ENCODE data around the gene ZMYND8.
A peak's percentile ranks its signal among the peaks of the same experiment; 100 is the strongest.

Gene ZMYND8

GRCh38 chr20:47365023-47365764 lies 8.7 kb upstream of the ZMYND8 start:
- H3K27me3 ChIP-seq = no peaks in the 10 kb centered on the region
- intact Hi-C loops (cut with DNase I; ENCODE audit: low total_unique reads) = no loop called here
- no peaks in the 10 kb centered on the region for H3K9me3 ChIP-seq
- peaks cover 0 to 28% (median 23%) of the 10 kb centered on the region in 4 donors for H3K4me1 ChIP-seq
- no peak overlapping the region for H3K4me3 ChIP-seq
- TF ChIP-seq, protein P1, sequence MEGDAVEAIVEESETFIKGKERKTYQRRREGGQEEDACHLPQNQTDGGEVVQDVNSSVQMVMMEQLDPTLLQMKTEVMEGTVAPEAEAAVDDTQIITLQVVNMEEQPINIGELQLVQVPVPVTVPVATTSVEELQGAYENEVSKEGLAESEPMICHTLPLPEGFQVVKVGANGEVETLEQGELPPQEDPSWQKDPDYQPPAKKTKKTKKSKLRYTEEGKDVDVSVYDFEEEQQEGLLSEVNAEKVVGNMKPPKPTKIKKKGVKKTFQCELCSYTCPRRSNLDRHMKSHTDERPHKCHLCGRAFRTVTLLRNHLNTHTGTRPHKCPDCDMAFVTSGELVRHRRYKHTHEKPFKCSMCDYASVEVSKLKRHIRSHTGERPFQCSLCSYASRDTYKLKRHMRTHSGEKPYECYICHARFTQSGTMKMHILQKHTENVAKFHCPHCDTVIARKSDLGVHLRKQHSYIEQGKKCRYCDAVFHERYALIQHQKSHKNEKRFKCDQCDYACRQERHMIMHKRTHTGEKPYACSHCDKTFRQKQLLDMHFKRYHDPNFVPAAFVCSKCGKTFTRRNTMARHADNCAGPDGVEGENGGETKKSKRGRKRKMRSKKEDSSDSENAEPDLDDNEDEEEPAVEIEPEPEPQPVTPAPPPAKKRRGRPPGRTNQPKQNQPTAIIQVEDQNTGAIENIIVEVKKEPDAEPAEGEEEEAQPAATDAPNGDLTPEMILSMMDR (IDR thresholded peaks at IDR 0.05) = no peak
- no peaks in the 10 kb centered on the region for H3K36me3 ChIP-seq
- peak overlapping the region in 1 of 2 donors; percentile 38 for H3K27ac ChIP-seq
- DNase-seq = no peak

- H3K4me1 ChIP-seq = peaks cover 9 to 54% (median 49%) of the 10 kb centered on the region in 4 donors
Observed at GRCh38 chr20:47362361-47363219, 6.1 kb upstream of the ZMYND8 start.

GRCh38 chr20:47361057-47361915 lies 4.8 kb upstream of the ZMYND8 start:
- H3K27ac ChIP-seq = peak overlapping the region; percentile 84 to 97
- peak in 1 of 2 donors; percentile 75 for DNase-seq
- H3K9me3 ChIP-seq = no peaks in the 10 kb centered on the region
- TF ChIP-seq, protein P1 (IDR thresholded peaks at IDR 0.05) = no peak
- no peaks in the 10 kb centered on the region for H3K36me3 ChIP-seq
- H3K4me1 ChIP-seq = peaks cover 17 to 67% (median 61%) of the 10 kb centered on the region in 4 donors
- intact Hi-C loops (cut with DNase I; ENCODE audit: low total_unique reads) = no loop called here
- H3K4me3 ChIP-seq = peak overlapping the region; percentile 9 to 37
- no peaks in the 10 kb centered on the region for H3K27me3 ChIP-seq

More at GRCh38 chr20:47362361-47363219, 6.1 kb upstream of the ZMYND8 start:
- no peaks in the 10 kb centered on the region for H3K27me3 ChIP-seq
- no peaks in the 10 kb centered on the region for H3K9me3 ChIP-seq
- intact Hi-C loops (cut with DNase I; ENCODE audit: low total_unique reads) = no loop called here
- H3K27ac ChIP-seq = peak overlapping the region; percentile 84 to 97
- TF ChIP-seq, protein P1 (IDR thresholded peaks at IDR 0.05) = no peak
- H3K36me3 ChIP-seq = no peaks in the 10 kb centered on the region
- H3K4me3 ChIP-seq = no peak overlapping the region
- DNase-seq = no peak

GRCh38 chr20:47360297-47361056 lies 4.0 kb upstream of the ZMYND8 start:
- TF ChIP-seq, protein P1 (IDR thresholded peaks at IDR 0.05) = no peak
- Histone ChIP-seq H3K4me3 (peak overlapping the region; percentile 9 to 37), H3K9me3 (no peaks in the 10 kb centered on the region), H3K4me1 (peaks cover 18 to 75% (median 69%) of the 10 kb centered on the region in 4 donors), H3K27ac (peak overlapping the region; percentile 84 to 97), H3K36me3 (no peaks in the 10 kb centered on the region), H3K27me3 (no peaks in the 10 kb centered on the region)
- intact Hi-C loops (cut with DNase I; ENCODE audit: low total_unique reads) = no loop called here
- DNase-seq = peak; percentile 88 to 96
